HG03565 (cell line): ENCODE results near the gene HECW1.
"Not testable (repeated sequence)": the region's sequence is repeated elsewhere in the genome, so short reads cannot be mapped to it uniquely, and the experiment has no call there.

ENCODE experiments used
- ATAC-seq: cut with Tn5 transposase; IDR thresholded peaks from one replicate; pipeline ENCODE4 v1.9.1; 2021; ENCODE audit warnings: mild to moderate bottlenecking, moderate library complexity; ENCODE audit not compliant: unreplicated experiment

HECW1 gene

GRCh38 chr7:43590862-43591557, 478.6 kb downstream of the HECW1 start:
- ATAC-seq, result peak; percentile 62

GRCh38 chr7:43591558-43592180, 479.2 kb downstream of the HECW1 start:
- no peak for ATAC-seq

- ATAC-seq, result no peak
Measured at GRCh38 chr7:43592326-43592725, 479.9 kb downstream of the HECW1 start.

- no peak for ATAC-seq
Measured at GRCh38 chr7:43593010-43593409, 480.6 kb downstream of the HECW1 start.

- no peak for ATAC-seq
Measured at GRCh38 chr7:43594020-43594419, 481.6 kb downstream of the HECW1 start.

- ATAC-seq, result not testable (repeated sequence)
Measured at GRCh38 chr7:43596426-43596825, 484.0 kb downstream of the HECW1 start.

GRCh38 chr7:43600056-43600455, 487.6 kb downstream of the HECW1 start:
- no peak for ATAC-seq

- ATAC-seq, result no peak
Measured at GRCh38 chr7:43602256-43602655, 489.8 kb downstream of the HECW1 start.

GRCh38 chr7:43604251-43604650, 491.8 kb downstream of the HECW1 start:
- no peak for ATAC-seq

- ATAC-seq, result no peak
Measured at GRCh38 chr7:43609097-43609496, 496.6 kb downstream of the HECW1 start.

- ATAC-seq, result no peak
Measured at GRCh38 chr7:43612128-43612527, 499.7 kb downstream of the HECW1 start.

- ATAC-seq, result peak; percentile 84
Measured at GRCh38 chr7:43612599-43613589, 500.4 kb downstream of the HECW1 start.
